Coronary artery (tissue), 2 donors: Measurements from ENCODE around the gene CPNE4.

Source experiments
- DNase-seq: peaks from one replicate; pipeline ENCODE4 v3.0.0-alpha.2; 2017; ENCODE audit warnings: low spot score
- H3K27ac ChIP-seq, 2 donors: fragments of 200-600 bp; sonication (generic); one replicate each; pipeline ENCODE4 v1.5.1; 2016 to 2019
- H3K4me3 ChIP-seq: fragments of 200-600 bp; sonication (generic); 2 replicates; pipeline ENCODE4 v1.5.1; 2016; ENCODE audit warnings: mild to moderate bottlenecking, moderate library complexity
- CTCF ChIP-seq: fragments of 200-600 bp; sonication (generic); IDR thresholded peaks from one replicate; pipeline ENCODE4 v1.5.1; 2019; ENCODE audit warnings: antibody characterized with exemption

CPNE4 gene

GRCh38 chr3:131540143-131540542 lies 494.7 kb downstream of the CPNE4 start:
- no peak overlapping the region for H3K4me3 ChIP-seq
- DNase-seq, result no peak
- no peak for TF ChIP-seq CTCF
- no peak overlapping the region for H3K27ac ChIP-seq

GRCh38 chr3:131538968-131539367 lies 495.8 kb downstream of the CPNE4 start:
- TF ChIP-seq CTCF, result no peak
- Histone ChIP-seq H3K4me3 (no peak overlapping the region), H3K27ac (no peak overlapping the region)
- no peak for DNase-seq

- Histone ChIP-seq H3K4me3 (no peak overlapping the region), H3K27ac (no peak overlapping the region)
- DNase-seq, result no peak
- no peak for TF ChIP-seq CTCF
These were observed 497.3 kb downstream of the CPNE4 start for GRCh38 chr3:131537531-131537930.

- no peak overlapping the region for H3K4me3 ChIP-seq
- no peak for DNase-seq
- H3K27ac ChIP-seq, result no peak overlapping the region
- no peak for TF ChIP-seq CTCF
These were observed 499.2 kb downstream of the CPNE4 start for GRCh38 chr3:131535596-131535995.

- Histone ChIP-seq H3K27ac (no peak overlapping the region), H3K4me3 (no peak overlapping the region)
- no peak for DNase-seq
- no peak for TF ChIP-seq CTCF
These were observed 499.7 kb downstream of the CPNE4 start for GRCh38 chr3:131535131-131535530.

GRCh38 chr3:131532645-131533044 lies 502.2 kb downstream of the CPNE4 start:
- no peak overlapping the region for H3K4me3 ChIP-seq
- no peak for TF ChIP-seq CTCF

GRCh38 chr3:131530843-131531242 lies 504.0 kb downstream of the CPNE4 start:
- DNase-seq, result no peak
- TF ChIP-seq CTCF, result no peak
- Histone ChIP-seq H3K27ac (no peak overlapping the region), H3K4me3 (no peak overlapping the region)

More at GRCh38 chr3:131532645-131533044, 502.2 kb downstream of the CPNE4 start:
- no peak for DNase-seq
- no peak overlapping the region for H3K27ac ChIP-seq
